ENCODE results near the gene CDH16.

The CDH16 gene

DNA sequence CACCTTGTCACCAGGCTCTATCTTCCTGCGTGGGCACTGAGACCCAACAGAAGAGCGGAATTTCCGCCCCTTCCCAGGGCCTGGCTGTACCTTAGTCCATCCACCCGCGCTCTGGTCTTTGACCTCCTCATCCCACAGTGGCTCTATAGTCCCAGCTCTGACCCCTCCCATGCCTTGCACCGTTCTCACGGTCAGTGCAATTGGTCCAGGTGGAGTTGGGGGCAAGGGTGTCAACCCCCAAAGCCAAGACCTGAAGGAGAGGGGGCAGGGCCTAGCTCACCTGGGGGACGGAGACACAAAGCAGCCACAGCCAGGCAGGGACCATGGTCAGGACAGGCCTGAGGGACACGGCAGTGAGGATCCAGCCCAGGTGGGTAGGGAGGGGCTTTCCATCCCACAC, 944 bp downstream of the CDH16 start:
- TF ChIP-seq, protein P1, sequence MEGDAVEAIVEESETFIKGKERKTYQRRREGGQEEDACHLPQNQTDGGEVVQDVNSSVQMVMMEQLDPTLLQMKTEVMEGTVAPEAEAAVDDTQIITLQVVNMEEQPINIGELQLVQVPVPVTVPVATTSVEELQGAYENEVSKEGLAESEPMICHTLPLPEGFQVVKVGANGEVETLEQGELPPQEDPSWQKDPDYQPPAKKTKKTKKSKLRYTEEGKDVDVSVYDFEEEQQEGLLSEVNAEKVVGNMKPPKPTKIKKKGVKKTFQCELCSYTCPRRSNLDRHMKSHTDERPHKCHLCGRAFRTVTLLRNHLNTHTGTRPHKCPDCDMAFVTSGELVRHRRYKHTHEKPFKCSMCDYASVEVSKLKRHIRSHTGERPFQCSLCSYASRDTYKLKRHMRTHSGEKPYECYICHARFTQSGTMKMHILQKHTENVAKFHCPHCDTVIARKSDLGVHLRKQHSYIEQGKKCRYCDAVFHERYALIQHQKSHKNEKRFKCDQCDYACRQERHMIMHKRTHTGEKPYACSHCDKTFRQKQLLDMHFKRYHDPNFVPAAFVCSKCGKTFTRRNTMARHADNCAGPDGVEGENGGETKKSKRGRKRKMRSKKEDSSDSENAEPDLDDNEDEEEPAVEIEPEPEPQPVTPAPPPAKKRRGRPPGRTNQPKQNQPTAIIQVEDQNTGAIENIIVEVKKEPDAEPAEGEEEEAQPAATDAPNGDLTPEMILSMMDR (IDR thresholded peaks at IDR 0.05; ENCODE audit: low read depth, low read length): no peak
- no peak for DNase-seq (ENCODE audit: low read depth, low spot score)
- H3K4me3 ChIP-seq (ENCODE audit: low read depth, low read length): no peak overlapping the region
- in situ Hi-C loops (cut with HindIII; ENCODE audit: low sequenced_read_pairs): no loop called here

DNA sequence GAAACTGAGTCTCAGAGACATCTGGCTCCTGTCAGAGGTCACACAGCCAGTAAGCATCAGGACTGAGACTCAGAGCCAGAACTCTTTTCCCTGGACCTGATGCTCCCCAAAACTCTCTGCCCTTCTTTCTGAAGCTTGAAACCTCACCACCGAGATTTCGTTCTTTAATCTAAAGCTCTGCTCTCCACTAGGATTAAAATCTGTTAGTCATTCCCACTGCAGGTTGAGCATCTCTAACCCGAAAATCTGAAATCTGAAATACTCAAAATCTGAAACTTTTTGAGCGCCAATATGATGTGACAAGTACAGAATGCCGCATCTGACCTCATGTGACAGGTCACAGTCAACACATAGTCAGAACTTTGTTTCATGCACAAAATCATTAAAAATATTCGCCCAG, 2.2 kb downstream of the CDH16 start:
- no peak for DNase-seq (ENCODE audit: low read depth, low spot score)
- in situ Hi-C loops (cut with HindIII; ENCODE audit: low sequenced_read_pairs): no loop called here
- TF ChIP-seq, protein P1 (IDR thresholded peaks at IDR 0.05; ENCODE audit: low read depth, low read length): no peak
- H3K4me3 ChIP-seq (ENCODE audit: low read depth, low read length): no peak overlapping the region

DNA sequence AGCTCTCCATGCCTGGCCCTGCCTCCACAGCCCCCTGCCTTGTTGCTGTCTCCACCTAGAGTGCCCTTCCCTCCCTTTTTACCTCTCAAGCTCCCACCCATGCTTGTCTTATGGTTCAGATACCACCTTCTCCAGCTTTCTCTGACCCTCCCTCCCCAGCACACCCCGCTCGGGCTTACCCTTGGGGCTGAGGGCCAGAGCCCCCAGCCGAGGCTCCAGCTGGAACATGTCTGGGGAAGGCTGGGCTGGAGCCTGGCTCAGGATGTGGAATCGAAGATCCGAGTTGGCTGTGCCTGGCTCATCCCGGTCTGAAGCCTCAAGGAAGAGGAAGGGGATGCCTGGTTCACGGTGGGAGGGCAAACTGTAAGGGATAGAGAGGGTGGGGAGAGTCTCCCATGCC, 3.6 kb downstream of the CDH16 start:
- in situ Hi-C loops (cut with HindIII; ENCODE audit: low sequenced_read_pairs): no loop called here
- DNase-seq (ENCODE audit: low read depth, low spot score): no peak
- TF ChIP-seq, protein P1 (IDR thresholded peaks at IDR 0.05; ENCODE audit: low read depth, low read length): no peak
- no peak overlapping the region for H3K4me3 ChIP-seq (ENCODE audit: low read depth, low read length)

DNA sequence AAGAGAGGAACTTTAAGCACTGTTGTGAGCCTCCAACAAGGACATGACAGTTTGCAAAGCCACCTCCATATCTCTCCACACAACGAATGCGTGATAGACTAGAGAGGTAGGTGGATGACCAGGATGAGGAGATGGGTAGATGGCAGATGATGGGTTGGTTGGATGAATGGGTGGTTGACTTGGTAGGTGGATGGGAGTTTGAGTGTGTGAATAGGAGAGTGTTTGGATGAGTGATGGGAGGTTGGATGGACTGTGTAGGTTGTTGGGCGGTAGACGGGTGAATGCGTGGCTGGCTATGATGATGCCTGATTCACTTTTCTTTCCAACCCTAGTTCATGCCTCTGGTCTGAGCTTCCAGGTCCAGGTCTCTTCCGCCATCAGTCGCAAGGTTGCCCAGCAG, 4.1 kb downstream of the CDH16 start:
- H3K4me3 ChIP-seq (ENCODE audit: low read depth, low read length): no peak overlapping the region
- in situ Hi-C loops (cut with HindIII; ENCODE audit: low sequenced_read_pairs): no loop called here
- DNase-seq (ENCODE audit: low read depth, low spot score): no peak
- TF ChIP-seq, protein P1 (IDR thresholded peaks at IDR 0.05; ENCODE audit: low read depth, low read length): no peak

DNA sequence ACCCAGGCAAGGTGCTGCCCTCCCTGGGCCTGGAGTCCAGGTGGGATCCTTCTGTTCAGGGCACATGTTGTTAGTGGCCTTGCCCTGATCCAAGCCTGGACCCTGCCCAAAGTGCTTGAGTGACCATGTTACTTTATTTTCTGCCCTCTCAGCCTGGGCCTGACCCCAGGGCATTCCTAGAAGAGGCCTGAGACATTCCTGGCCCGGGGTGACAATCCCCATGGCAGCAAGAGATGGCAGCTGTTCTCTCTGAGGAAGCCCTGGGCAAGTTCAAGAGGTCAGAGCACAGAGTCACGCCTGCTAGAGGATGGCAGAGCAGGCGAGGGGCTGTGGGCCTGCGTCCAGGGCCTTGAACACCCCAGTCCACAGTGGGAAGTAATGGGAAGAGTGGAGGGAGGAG, 5.0 kb downstream of the CDH16 start:
- TF ChIP-seq, protein P1 (IDR thresholded peaks at IDR 0.05; ENCODE audit: low read depth, low read length): no peak
- in situ Hi-C loops (cut with HindIII; ENCODE audit: low sequenced_read_pairs): no loop called here
- DNase-seq (ENCODE audit: low read depth, low spot score): no peak
- no peak overlapping the region for H3K4me3 ChIP-seq (ENCODE audit: low read depth, low read length)

DNA sequence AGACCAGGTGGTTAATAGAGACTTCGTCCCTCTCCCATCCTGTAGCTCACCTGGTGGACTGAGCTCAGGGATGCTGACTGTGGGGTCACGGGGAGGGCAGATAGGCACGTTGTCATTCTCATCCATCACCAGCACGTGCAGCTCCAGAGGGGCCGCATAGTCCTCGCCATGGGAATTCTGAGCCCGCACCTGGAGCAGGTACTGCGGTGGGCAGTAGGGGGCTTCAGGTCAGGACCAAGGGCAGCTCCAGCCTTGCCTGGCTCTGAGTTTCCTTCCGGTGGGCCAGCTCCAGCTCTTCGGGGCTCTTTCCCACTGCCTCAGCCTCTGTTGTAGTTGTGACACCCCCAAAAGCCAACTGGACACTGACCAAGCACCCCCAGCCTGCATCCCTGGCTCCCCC, 5.6 kb downstream of the CDH16 start:
- in situ Hi-C loops (cut with HindIII; ENCODE audit: low sequenced_read_pairs): no loop called here
- H3K4me3 ChIP-seq (ENCODE audit: low read depth, low read length): no peak overlapping the region
- TF ChIP-seq, protein P1 (IDR thresholded peaks at IDR 0.05; ENCODE audit: low read depth, low read length): no peak
- DNase-seq (ENCODE audit: low read depth, low spot score): no peak

DNA sequence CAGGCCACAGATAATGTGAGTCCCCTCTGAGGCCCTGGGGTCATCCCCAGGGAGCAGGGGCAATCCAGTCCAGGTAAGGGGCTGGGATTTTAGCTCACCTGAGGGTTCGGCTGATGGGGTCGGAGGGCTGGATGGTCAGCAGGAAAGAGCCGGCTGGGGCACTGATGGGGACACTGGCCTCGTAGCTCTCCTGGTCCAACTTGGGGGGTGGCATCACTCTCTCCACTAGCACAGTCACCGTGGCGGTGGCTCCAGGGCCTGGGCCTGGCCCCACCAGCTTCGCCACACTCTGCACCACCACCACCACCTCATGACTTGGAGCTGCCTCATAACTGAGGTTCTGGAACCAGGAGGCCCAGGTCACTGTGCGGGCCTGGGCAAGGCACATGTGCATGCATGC, 6.9 kb downstream of the CDH16 start:
- in situ Hi-C loops (cut with HindIII; ENCODE audit: low sequenced_read_pairs): no loop called here
- TF ChIP-seq, protein P1 (IDR thresholded peaks at IDR 0.05; ENCODE audit: low read depth, low read length): no peak
- no peak for DNase-seq (ENCODE audit: low read depth, low spot score)
- H3K4me3 ChIP-seq (ENCODE audit: low read depth, low read length): no peak overlapping the region
